Measurements from ENCODE around the gene DMRTC1B. TPM values are rescaled to one million over a fixed set of nuclear protein-coding genes. Genes with fewer than 3 reads are reported as not detected.

The DMRTC1B gene
- polyA plus RNA-seq, 12 donors: 0.41 to 1.7 (median 0.78) TPM; not detected in 2

Other genes with a start within 250 kb of the DMRTC1B start
- 10 to 100 TPM in 11 of 12 donors, not detected in 1; 12.6 to 31.2 (median 19.2) TPM for gene HDAC8, start 204.0 kb upstream of the DMRTC1B start, polyA plus RNA-seq (ENCODE audit: insufficient read length in 12 of 12)
- 1 to 10 TPM in 10 of 12 donors, not detected in 2; 2.9 to 5.2 (median 3.6) TPM for gene PHKA1, start 62.6 kb upstream of the DMRTC1B start, polyA plus RNA-seq (ENCODE audit: insufficient read length in 12 of 12)
- not detected for gene FAM236B, start 5.8 kb downstream of the DMRTC1B start, polyA plus RNA-seq (ENCODE audit: insufficient read length in 12 of 12)
- not detected for gene FAM236D, start 31.3 kb downstream of the DMRTC1B start, polyA plus RNA-seq (ENCODE audit: insufficient read length in 12 of 12)
- gene FAM236C, start 135.7 kb downstream of the DMRTC1B start, polyA plus RNA-seq (ENCODE audit: insufficient read length in 12 of 12): not detected
- gene FAM236A, start 161.3 kb downstream of the DMRTC1B start, polyA plus RNA-seq (ENCODE audit: insufficient read length in 12 of 12): under 1 TPM in 1 of 12 donors, not detected in 11; 0.39 TPM
- 1 to 10 TPM in 2 of 12 donors, under 1 TPM in 4, not detected in 6; 0.20 to 1.2 (median 0.64) TPM for gene DMRTC1, start 166.9 kb downstream of the DMRTC1B start, polyA plus RNA-seq (ENCODE audit: insufficient read length in 12 of 12)
- under 1 TPM in 1 of 12 donors, not detected in 11; 0.08 TPM for gene PABPC1L2B, start 226.0 kb downstream of the DMRTC1B start, polyA plus RNA-seq (ENCODE audit: insufficient read length in 12 of 12)